ENCODE measurements around the gene LMX1B.
A peak's percentile ranks its signal among the peaks of the same experiment; 100 is the strongest.

- TF ChIP-seq EZH2phosphoT487 (IDR thresholded peaks at IDR 0.05; ENCODE audit: borderline replicate concordance, low read depth) (no peak), TCF12 (IDR thresholded peaks at IDR 0.05) (no peak), EP300 (IDR thresholded peaks at IDR 0.05; ENCODE audit: borderline replicate concordance in 1 of 2, low read depth in 1 of 2, low read length in 1 of 2) (no peak), POLR2AphosphoS5 (IDR thresholded peaks at IDR 0.05; ENCODE audit: low read depth, low read length) (no peak), CTCF (IDR thresholded peaks at IDR 0.05) (no peak), FOXJ3 (CRISPR knock-in tag; IDR thresholded peaks at IDR 0.05) (no peak), SIN3A (IDR thresholded peaks at IDR 0.05; ENCODE audit: borderline replicate concordance, low read depth, low read length) (no peak), RFX5 (IDR thresholded peaks at IDR 0.05; ENCODE audit: low read length) (no peak), GATA2 (CRISPR knock-in tag; IDR thresholded peaks at IDR 0.05) (peak; percentile 21; the same call in 1 of the 2 replicates), IRF3 (IDR thresholded peaks at IDR 0.05; ENCODE audit: low read depth, low read length) (no peak)
- TF ChIP-seq, protein P1, sequence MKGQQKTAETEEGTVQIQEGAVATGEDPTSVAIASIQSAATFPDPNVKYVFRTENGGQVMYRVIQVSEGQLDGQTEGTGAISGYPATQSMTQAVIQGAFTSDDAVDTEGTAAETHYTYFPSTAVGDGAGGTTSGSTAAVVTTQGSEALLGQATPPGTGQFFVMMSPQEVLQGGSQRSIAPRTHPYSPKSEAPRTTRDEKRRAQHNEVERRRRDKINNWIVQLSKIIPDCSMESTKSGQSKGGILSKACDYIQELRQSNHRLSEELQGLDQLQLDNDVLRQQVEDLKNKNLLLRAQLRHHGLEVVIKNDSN (IDR thresholded peaks at IDR 0.05; ENCODE audit: borderline replicate concordance, low read depth) = no peak
Measured at GRCh38 chr9:126591922-126592321, 21.8 kb upstream of the LMX1B start.

Measured in SK-N-SH (cell line).